K562 (cell line): ENCODE measurements around the gene POLRMT.

Experiments used
- RNF2 ChIP-seq: sonication (generic); IDR thresholded peaks from 2 replicates; pipeline ENCODE4 v1.6.1; 2016
- ZNF146 ChIP-seq: IDR thresholded peaks from one replicate; pipeline ENCODE4 v1.6.1; 2018; ENCODE audit warnings: missing compliant biosample characterization; ENCODE audit not compliant: unreplicated experiment
- TF ChIP-seq, protein P1 (sequence below): fragments of 450-650 bp; IDR thresholded peaks from 2 replicates; pipeline ENCODE4 v1.6.1; 2017; ENCODE audit warnings: mild to moderate bottlenecking, moderate library complexity
- TF ChIP-seq, protein P2 (sequence below), 2 experiments: IDR thresholded peaks; 2 replicates each; pipeline ENCODE4 v1.6.1; 2011; ENCODE audit warnings: borderline replicate concordance in 1 of 2, control low read depth in 1 of 2, low read depth in 1 of 2, low read length in 1 of 2, mild to moderate bottlenecking in 1 of 2, mixed read lengths in 1 of 2, moderate library complexity in 1 of 2; ENCODE audit not compliant: insufficient read depth in 1 of 2, insufficient read length in 1 of 2, poor library complexity in 1 of 2, severe bottlenecking in 1 of 2; ENCODE audit errors: extremely low read depth in 1 of 2

DNA sequence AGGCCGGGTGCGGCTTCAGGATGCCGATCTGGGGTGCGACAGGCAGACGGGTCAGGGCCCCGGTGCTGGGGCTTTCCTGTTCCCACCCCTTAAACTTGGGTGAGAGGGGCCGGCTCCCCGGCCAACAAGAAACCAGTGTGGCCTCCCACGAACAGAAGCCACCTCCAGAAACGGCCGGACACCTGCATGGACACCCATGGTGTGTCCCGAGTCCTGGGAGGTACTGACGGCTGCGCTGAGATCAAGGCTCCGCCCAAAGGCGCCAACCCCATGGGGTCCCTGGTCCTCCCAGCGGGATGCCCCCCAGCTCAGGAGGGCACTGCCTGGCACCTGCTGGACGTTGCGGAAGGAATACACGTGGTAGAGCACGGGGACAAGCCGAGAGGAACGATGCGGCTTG is 11.5 kb downstream of the POLRMT start:
- TF ChIP-seq, protein P1, sequence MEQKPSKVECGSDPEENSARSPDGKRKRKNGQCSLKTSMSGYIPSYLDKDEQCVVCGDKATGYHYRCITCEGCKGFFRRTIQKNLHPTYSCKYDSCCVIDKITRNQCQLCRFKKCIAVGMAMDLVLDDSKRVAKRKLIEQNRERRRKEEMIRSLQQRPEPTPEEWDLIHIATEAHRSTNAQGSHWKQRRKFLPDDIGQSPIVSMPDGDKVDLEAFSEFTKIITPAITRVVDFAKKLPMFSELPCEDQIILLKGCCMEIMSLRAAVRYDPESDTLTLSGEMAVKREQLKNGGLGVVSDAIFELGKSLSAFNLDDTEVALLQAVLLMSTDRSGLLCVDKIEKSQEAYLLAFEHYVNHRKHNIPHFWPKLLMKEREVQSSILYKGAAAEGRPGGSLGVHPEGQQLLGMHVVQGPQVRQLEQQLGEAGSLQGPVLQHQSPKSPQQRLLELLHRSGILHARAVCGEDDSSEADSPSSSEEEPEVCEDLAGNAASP: no peak
- TF ChIP-seq ZNF146 (CRISPR knock-in tag): no peak
- no peak for TF ChIP-seq RNF2
- TF ChIP-seq, protein P2, sequence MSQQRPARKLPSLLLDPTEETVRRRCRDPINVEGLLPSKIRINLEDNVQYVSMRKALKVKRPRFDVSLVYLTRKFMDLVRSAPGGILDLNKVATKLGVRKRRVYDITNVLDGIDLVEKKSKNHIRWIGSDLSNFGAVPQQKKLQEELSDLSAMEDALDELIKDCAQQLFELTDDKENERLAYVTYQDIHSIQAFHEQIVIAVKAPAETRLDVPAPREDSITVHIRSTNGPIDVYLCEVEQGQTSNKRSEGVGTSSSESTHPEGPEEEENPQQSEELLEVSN (IDR thresholded peaks at IDR 0.05; ENCODE audit: borderline replicate concordance in 1 of 2, extremely low read depth in 1 of 2, insufficient read depth in 1 of 2, insufficient read length in 1 of 2, low read depth in 1 of 2, low read length in 1 of 2, poor library complexity in 1 of 2, severe bottlenecking in 1 of 2): no peak
